Esophagus muscularis mucosa (tissue), 3 donors: ENCODE results near the gene TULP3.

Source experiments
- CTCF ChIP-seq, 3 experiments: fragments of 200-600 bp in 2 of 3; fragments of 450-650 bp in 1 of 3; sonication (generic) in 2 of 3; IDR thresholded peaks; one replicate each; pipeline ENCODE4 v1.5.1; 2017 to 2019; ENCODE audit warnings: antibody characterized with exemption in 3 of 3, mild to moderate bottlenecking in 2 of 3, moderate library complexity in 1 of 3
- POLR2A ChIP-seq: fragments of 450-650 bp; IDR thresholded peaks from one replicate; pipeline ENCODE4 v1.6.1; 2017; ENCODE audit warnings: antibody characterized with exemption, moderate library complexity, mild to moderate bottlenecking, low read depth

GRCh38 chr12:2974560-2974971 lies 83.9 kb downstream of the TULP3 start:
- TF ChIP-seq CTCF (IDR thresholded peaks at IDR 0.05) (no peak), POLR2A (no peak)
